Cardiac muscle cell (in vitro differentiated cells and primary cell): Measurements from ENCODE around the gene APOL1. TPM values are rescaled to one million over a fixed set of nuclear protein-coding genes. Genes with fewer than 3 reads are reported as not detected.
"Not testable (repeated sequence)": the region's sequence is repeated elsewhere in the genome, so short reads cannot be mapped to it uniquely, and the experiment has no call there.

Source experiments
- DNase-seq, 2 donors: peaks; one replicate each; pipeline versions ENCODE4 v3.0.0 to v3.0.0-alpha.2; 2010 to 2017; ENCODE audit warnings: low read depth in 1 of 2, low spot score in 1 of 2
- H3K27ac ChIP-seq: fragments of 200-600 bp; sonication (generic); 2 replicates; pipeline ENCODE4 v1.5.1; 2016
- H3K27me3 ChIP-seq: fragments of 200-600 bp; sonication (generic); 2 replicates; pipeline ENCODE4 v1.6.0; 2016; ENCODE audit warnings: control low read depth
- H3K36me3 ChIP-seq: fragments of 200-600 bp; sonication (generic); 2 replicates; pipeline ENCODE4 v1.5.1; 2016; ENCODE audit warnings: control low read depth
- H3K4me1 ChIP-seq: fragments of 200-600 bp; sonication (generic); 2 replicates; pipeline ENCODE4 v1.8.1; 2017; ENCODE audit warnings: low read depth, mild to moderate bottlenecking, mixed run types
- H3K4me3 ChIP-seq: fragments of 200-600 bp; sonication (generic); 2 replicates; pipeline ENCODE4 v1.5.1; 2016; ENCODE audit warnings: mild to moderate bottlenecking
- H3K9me3 ChIP-seq: fragments of 200-600 bp; sonication (generic); 2 replicates; pipeline ENCODE4 v1.5.1; 2017; ENCODE audit warnings: low read depth, mild to moderate bottlenecking, control low read depth
- CTCF ChIP-seq: IDR thresholded peaks from 2 replicates; pipeline ENCODE4 v1.5.1; 2012; ENCODE audit warnings: low read depth, mild to moderate bottlenecking, low read length
- polyA plus RNA-seq: library from polyadenylated mRNA; unstranded; fragments of >200 nt; fragmentation: Nextera tagmentation; extraction: Ambion mirVana; gene quantifications from 2 replicates; pipeline ENCODE4 v1.2.1, GENCODE V29; 2016
- total RNA-seq: library from RNA; depleted of rRNA; stranded (reverse); fragments of >200 nt; gene quantifications from 2 replicates; pipeline ENCODE4 v1.2.3, GENCODE V29; 2016

Gene APOL1
- total and polyA plus RNA-seq, 2 experiments from 2014 or later: 0.06 TPM; not detected in 1

DNA sequence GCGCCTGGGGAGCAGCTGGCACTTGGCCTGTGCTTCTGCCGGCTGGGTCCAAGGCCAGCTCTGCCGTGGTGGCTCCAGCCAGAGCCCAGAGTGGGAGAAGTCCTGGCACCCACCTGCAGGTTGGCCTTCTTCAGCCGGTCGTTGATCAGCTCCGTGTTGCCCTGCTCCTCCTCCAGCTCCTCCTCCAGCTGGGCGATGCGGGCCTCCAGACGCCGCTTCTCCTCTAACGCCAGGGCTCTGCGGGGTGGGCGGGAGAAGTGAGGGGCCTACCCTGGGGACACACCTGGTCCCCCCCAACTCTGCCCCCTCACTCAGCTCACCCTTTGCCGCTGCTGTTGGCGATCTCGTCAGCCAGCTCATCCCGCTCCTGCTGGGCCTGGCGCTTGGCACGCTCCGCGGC, 32.6 kb downstream of the APOL1 start:
- Histone ChIP-seq H3K36me3 (peaks cover 73% of the 10 kb centered on the region), H3K4me3 (no peak overlapping the region), H3K4me1 (no peaks in the 10 kb centered on the region), H3K9me3 (no peaks in the 10 kb centered on the region), H3K27me3 (no peaks in the 10 kb centered on the region), H3K27ac (no peak overlapping the region)
- DNase-seq: no peak
- no peak for TF ChIP-seq CTCF

GRCh38 chr22:36286096-36286957, 33.4 kb downstream of the APOL1 start:
- Histone ChIP-seq H3K27ac (no peak overlapping the region), H3K4me3 (no peak overlapping the region), H3K4me1 (no peaks in the 10 kb centered on the region), H3K27me3 (no peaks in the 10 kb centered on the region), H3K9me3 (no peaks in the 10 kb centered on the region), H3K36me3 (peaks cover 72% of the 10 kb centered on the region)
- DNase-seq: peak; percentile 80 to 85
- peak; percentile 92 for TF ChIP-seq CTCF

DNA sequence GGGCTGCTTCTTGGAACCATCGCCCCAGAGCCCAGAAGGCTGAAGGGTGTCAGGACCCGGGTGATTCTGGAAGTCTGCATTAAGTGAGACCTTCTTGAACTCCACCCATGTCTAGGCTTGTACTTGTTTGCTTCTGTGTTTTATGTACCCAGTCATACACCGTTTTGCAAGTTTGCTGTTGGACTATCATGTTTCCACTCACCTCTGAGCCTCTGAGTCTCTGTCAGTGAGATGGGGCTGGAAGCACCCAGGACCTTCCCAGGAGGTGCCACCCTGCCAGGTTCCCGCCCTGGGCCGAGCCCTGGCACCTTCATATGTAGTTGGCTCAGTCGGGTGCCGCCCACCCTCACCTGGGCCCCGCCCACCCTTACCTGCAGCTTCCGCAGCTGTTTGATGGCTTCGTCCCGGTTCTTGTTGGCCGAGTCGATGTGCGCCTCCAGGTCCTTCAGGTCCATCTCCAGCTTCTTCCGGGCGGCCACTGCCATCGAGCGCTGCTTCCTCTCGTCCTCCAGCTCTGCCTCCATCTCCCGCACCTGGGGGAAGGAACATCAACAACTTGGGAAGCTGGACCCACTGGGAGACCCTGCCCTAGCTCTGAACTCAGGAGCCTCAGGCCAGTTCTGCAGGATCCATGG, 35.1 kb downstream of the APOL1 start:
- no peak overlapping the region for H3K4me3 ChIP-seq
- H3K36me3 ChIP-seq: peaks cover 72% of the 10 kb centered on the region
- no peaks in the 10 kb centered on the region for H3K4me1 ChIP-seq
- DNase-seq: no peak
- no peaks in the 10 kb centered on the region for H3K9me3 ChIP-seq
- no peaks in the 10 kb centered on the region for H3K27me3 ChIP-seq
- TF ChIP-seq CTCF: no peak
- no peak overlapping the region for H3K27ac ChIP-seq

DNA sequence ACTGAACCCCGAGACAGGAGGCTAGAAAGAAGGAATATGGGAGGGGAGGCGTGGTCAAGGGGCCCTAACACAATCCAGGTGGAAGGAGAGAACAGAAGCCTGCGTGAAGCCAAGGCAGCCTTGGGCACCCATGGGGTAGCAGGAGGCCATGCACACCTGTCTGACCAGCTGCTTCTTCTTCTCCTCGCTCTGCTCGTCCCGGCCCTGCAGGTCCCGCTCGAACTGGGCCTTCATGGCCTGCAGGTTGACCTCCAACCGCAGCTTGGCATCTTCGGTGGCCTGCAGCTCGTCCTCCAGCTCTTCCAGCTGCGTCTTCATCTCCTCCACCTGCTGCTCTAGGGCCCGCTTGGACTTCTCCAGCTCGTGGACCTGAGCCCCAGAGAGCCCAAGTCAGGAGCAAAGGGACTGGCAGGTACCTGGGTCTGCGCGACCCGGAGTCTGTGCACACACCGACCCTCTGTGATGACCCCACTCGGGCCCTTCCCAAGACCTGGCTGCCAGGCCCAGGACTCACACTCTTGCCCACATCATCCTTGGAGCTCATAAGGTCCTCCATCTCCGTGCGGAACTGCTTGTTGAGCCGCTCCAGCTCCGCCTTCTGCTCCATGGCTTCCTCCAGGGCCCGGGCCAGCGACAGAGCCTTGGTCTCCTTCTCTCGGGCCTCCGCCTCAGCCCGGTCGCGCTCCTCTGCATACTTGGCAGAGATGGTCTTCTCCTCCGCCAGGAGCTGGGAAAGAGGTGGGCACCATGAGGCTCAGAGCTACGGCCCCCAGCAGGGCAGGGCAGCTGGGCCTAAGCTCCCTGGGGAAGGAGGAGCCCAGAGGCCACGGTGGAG, 35.9 kb downstream of the APOL1 start:
- no peaks in the 10 kb centered on the region for H3K9me3 ChIP-seq
- H3K27ac ChIP-seq: no peak overlapping the region
- peaks cover 76% of the 10 kb centered on the region for H3K36me3 ChIP-seq
- no peaks in the 10 kb centered on the region for H3K4me1 ChIP-seq
- no peak for TF ChIP-seq CTCF
- DNase-seq: no peak
- H3K27me3 ChIP-seq: no peaks in the 10 kb centered on the region
- no peak overlapping the region for H3K4me3 ChIP-seq

GRCh38 chr22:36289406-36289870, 36.5 kb downstream of the APOL1 start:
- Histone ChIP-seq H3K36me3 (peaks cover 78% of the 10 kb centered on the region), H3K27me3 (no peaks in the 10 kb centered on the region), H3K4me1 (no peaks in the 10 kb centered on the region), H3K27ac (no peak overlapping the region), H3K4me3 (no peak overlapping the region), H3K9me3 (no peaks in the 10 kb centered on the region)
- TF ChIP-seq CTCF: no peak
- DNase-seq: no peak

DNA sequence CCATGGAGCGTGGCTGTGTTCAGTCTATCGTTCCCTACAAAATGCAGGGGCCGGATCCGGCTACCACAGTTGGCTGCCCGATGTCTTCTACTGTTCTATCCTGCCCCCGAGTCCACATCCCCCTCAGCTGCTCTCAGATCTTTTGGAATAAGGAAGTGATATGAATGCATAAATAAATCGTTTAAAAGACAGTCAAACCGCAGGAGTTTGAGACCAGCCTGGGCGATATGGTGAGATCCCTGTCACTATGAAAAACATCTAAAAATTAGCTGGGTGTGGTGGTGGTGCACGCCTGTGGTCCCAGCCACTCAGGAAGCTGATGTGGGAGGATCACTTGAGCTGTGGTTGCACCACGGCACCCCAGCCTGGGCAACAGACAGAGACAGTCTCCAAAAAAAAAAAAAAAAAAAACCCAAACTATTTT, 37.0 kb downstream of the APOL1 start:
- H3K27me3 ChIP-seq, H3K9me3 ChIP-seq, H3K27ac ChIP-seq, H3K4me3 ChIP-seq, H3K4me1 ChIP-seq, DNase-seq: not testable (repeated sequence)
- peaks cover 78% of the 10 kb centered on the region for H3K36me3 ChIP-seq

DNA sequence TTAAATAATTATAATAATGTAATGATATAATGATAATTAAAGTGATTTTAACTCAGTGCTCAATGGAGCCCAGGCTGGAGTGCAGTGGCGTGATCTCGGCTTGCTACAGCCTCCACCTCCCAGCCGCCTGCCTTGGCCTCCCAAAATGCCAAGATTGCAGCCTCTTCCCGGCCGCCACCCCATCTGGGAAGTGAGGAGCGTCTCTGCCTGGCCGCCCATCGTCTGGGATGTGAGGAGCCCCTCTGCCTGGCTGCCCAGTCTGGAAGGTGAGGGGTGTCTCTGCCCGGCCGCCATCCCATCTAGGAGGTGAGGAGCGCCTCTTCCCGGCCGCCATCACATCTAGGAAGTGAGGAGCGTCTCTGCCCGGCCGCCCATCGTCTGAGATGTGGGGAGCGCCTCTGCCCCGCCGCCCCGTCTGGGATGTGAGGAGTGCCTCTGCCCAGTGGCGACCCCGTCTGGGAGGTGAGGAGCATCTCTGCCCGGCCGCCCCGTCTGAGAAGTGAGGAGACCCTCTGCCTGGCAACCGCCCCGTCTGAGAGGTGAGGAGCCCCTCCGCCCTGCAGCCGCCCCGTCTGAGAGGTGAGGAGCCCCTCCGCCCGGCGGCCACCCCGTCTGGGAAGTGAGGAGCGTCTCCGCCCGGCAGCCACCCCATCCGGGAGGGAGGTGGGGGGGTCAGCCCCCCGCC, 37.6 kb downstream of the APOL1 start:
- not testable (repeated sequence) for H3K4me3 ChIP-seq, H3K27me3 ChIP-seq, H3K9me3 ChIP-seq, H3K4me1 ChIP-seq, DNase-seq, H3K27ac ChIP-seq
- H3K36me3 ChIP-seq: peaks cover 78% of the 10 kb centered on the region
